Right lobe of liver (tissue), 6 donors: ENCODE data around the gene LRRC1. TPM values are rescaled to one million over a fixed set of nuclear protein-coding genes. Genes with fewer than 3 reads are reported as not detected.

Experiments used
- ATAC-seq, 4 donors: fragments of 200-7000 bp; cut with Tn5 transposase; one replicate each; pipeline ENCODE4 v1.9.1; 2020; ENCODE audit warnings: mild to moderate bottlenecking in 4 of 4, moderate library complexity in 4 of 4
- DNase-seq, 3 donors: peaks; one replicate each; pipeline ENCODE4 v3.0.0-alpha.2; 2020
- H3K27ac ChIP-seq, 3 donors: fragments of 200-600 bp; one replicate each; pipeline ENCODE4 v1.8.0; 2022
- H3K27me3 ChIP-seq, 2 donors: fragments of 200-600 bp; one replicate each; pipeline ENCODE4 v1.8.0; 2022
- H3K36me3 ChIP-seq, 4 donors: fragments of 200-600 bp; sonication (generic) in 1 of 4; one replicate each; pipeline versions ENCODE4 v1.5.1 to v1.8.0; 2017 to 2022; ENCODE audit warnings: control low read depth in 1 of 4
- H3K4me1 ChIP-seq, 4 donors: fragments of 200-600 bp; sonication (generic) in 1 of 4; one replicate each; pipeline versions ENCODE4 v1.5.1 to v1.8.0; 2017 to 2022; ENCODE audit warnings: control low read depth in 1 of 4
- H3K4me3 ChIP-seq, 3 donors: fragments of 200-600 bp; one replicate each; pipeline ENCODE4 v1.8.0; 2022
- H3K9me3 ChIP-seq, 4 donors: fragments of 200-600 bp; sonication (generic) in 1 of 4; one replicate each; pipeline versions ENCODE4 v1.5.1 to v1.8.0; 2017 to 2022; ENCODE audit warnings: control low read depth in 1 of 4
- CTCF ChIP-seq, 4 donors: fragments of 200-600 bp in 3 of 4; fragments of 450-650 bp in 1 of 4; IDR thresholded peaks; one replicate each; pipeline versions ENCODE4 v1.5.1 to v1.8.0; 2016 to 2022; ENCODE audit warnings: antibody characterized with exemption in 4 of 4, mild to moderate bottlenecking in 2 of 4
- POLR2A ChIP-seq: fragments of 450-650 bp; IDR thresholded peaks from one replicate; pipeline ENCODE4 v1.6.1; 2017; ENCODE audit warnings: antibody characterized with exemption, mild to moderate bottlenecking
- WGBS: methylation state at CpG from one replicate; pipeline ENCODE4 v1.1.6; 2018; ENCODE audit warnings: low coverage, low lambda C conversion rate; ENCODE audit not compliant: insufficient coverage; ENCODE audit errors: missing lambda C conversion rate; 5-methylcytosine and 5-hydroxymethylcytosine counted together
- intact Hi-C, 2 donors: fragments of 100-400 bp; cut with DNase I; formaldehyde crosslinking; loops; one replicate each; pipeline versions ENCODE4 v1.11.2 to v1.14.1; 2022
- total RNA-seq, 6 experiments: library from RNA; depleted of rRNA in 2 of 6; stranded (reverse); fragments of >200 nt in 2 of 6; fragmentation: NEBNext Ultra II Directional in 3 of 6; extraction: Animal tissue kit (Norgen Biotek cat#: 25700) in 3 of 6; gene quantifications; one replicate each; pipeline versions ENCODE4 v1.1.0 to v1.2.4, GENCODE V29; 2016 to 2023
- donor health status: DM: no; HTN: yes; CAD: no.
- donor health status: DM: no; HTN: no; CAD: no.
- donor health status: DM: no; HTN: no; CAD: no.
- donor health status: DM: no; HTN: yes; CAD: no.
- donor health status: DM: no; HTN: yes; CAD: no.

The LRRC1 gene
- total RNA-seq, 6 experiments from 2014 or later: 0.46 to 3.2 (median 1.4) TPM

GRCh38 chr6:53831936-53832660 is 37.3 kb downstream of the LRRC1 start:
- Histone ChIP-seq H3K4me1 (no peaks in the 10 kb centered on the region), H3K27ac (no peak overlapping the region), H3K9me3 (no peaks in the 10 kb centered on the region), H3K27me3 (no peaks in the 10 kb centered on the region), H3K4me3 (no peak overlapping the region), H3K36me3 (no peaks in the 10 kb centered on the region)
- no peak for DNase-seq
- no peak for TF ChIP-seq POLR2A
- no peak for TF ChIP-seq CTCF (IDR thresholded peaks at IDR 0.05)
- intact Hi-C loops: no loop called here
- WGBS: 72% methylated on average over 6 of the region's 6 CpGs
- no peak for ATAC-seq

- no peaks in the 10 kb centered on the region for H3K27me3 ChIP-seq
- TF ChIP-seq POLR2A: no peak
- no peak for TF ChIP-seq CTCF (IDR thresholded peaks at IDR 0.05)
- intact Hi-C loops: no loop called here
- no peak overlapping the region for H3K4me3 ChIP-seq
- no peaks in the 10 kb centered on the region for H3K36me3 ChIP-seq
- ATAC-seq (no peak), DNase-seq (no peak)
- no peaks in the 10 kb centered on the region for H3K9me3 ChIP-seq
- no peaks in the 10 kb centered on the region for H3K4me1 ChIP-seq
- H3K27ac ChIP-seq: no peak overlapping the region
Observed at GRCh38 chr6:53833155-53833554, 38.4 kb downstream of the LRRC1 start.

DNA sequence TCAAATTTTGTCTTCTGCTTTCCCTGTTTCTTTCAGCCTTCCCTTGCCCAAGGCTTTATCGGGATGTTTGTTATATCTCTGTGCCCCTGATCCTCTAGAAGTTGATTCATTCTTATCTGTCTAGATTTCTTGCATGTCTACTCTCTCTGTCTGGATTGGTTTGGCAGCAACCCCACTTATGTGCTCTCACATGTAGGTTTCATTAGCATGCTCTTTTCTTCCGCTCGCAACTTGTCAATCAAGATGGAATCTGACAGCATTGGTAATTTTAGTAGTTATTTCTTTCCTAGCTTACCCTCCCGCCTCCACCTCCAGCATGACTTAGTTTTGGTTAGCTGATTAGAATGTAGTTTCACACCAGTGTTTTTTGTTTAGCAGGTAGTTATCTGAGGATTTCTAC is 39.3 kb downstream of the LRRC1 start:
- TF ChIP-seq POLR2A (no peak), CTCF (IDR thresholded peaks at IDR 0.05) (no peak)
- 86% methylated on average over 4 of the region's 4 CpGs for WGBS

GRCh38 chr6:53837865-53838769 is 43.3 kb downstream of the LRRC1 start:
- no peak for TF ChIP-seq CTCF (IDR thresholded peaks at IDR 0.05)
- no peak for TF ChIP-seq POLR2A
- H3K4me3 ChIP-seq: no peak overlapping the region
- ATAC-seq: no peak
- no peak for DNase-seq
- no peak overlapping the region for H3K27ac ChIP-seq
- intact Hi-C loops: no loop called here
- 52% methylated on average over 3 of the region's 3 CpGs for WGBS
- no peaks in the 10 kb centered on the region for H3K36me3 ChIP-seq
- H3K4me1 ChIP-seq: no peaks in the 10 kb centered on the region
- H3K27me3 ChIP-seq: no peaks in the 10 kb centered on the region
- H3K9me3 ChIP-seq: no peaks in the 10 kb centered on the region

More for the DNA sequence above, 39.3 kb downstream of the LRRC1 start:
- Histone ChIP-seq H3K27ac (no peak overlapping the region), H3K36me3 (no peaks in the 10 kb centered on the region), H3K4me1 (no peaks in the 10 kb centered on the region), H3K9me3 (no peaks in the 10 kb centered on the region), H3K4me3 (no peak overlapping the region), H3K27me3 (no peaks in the 10 kb centered on the region)
- DNase-seq (no peak), ATAC-seq (no peak)
- intact Hi-C loops: no loop called here
